Activated CD8-positive, alpha-beta memory T cell treated with anti-CD3 and anti-CD28 coated beads, Interleukin-2, amount 50 U/mL, for 1 hour (primary cell): Measurements from ENCODE around the gene SLC37A1.
A peak's percentile ranks its signal among the peaks of the same experiment; 100 is the strongest.

Experiments used
- DNase-seq: peaks from one replicate; pipeline ENCODE4 v3.0.0-alpha.2; 2020; ENCODE audit errors: extremely low read depth

SLC37A1 gene

GRCh38 chr21:42526379-42526727 lies 12.7 kb downstream of the SLC37A1 start:
- DNase-seq, result no peak

- no peak for DNase-seq
Measured at GRCh38 chr21:42527127-42527488, 13.5 kb downstream of the SLC37A1 start.

GRCh38 chr21:42527489-42528158 lies 14.0 kb downstream of the SLC37A1 start:
- peak; percentile 20 for DNase-seq

GRCh38 chr21:42530167-42530518 lies 16.5 kb downstream of the SLC37A1 start:
- DNase-seq, result no peak

GRCh38 chr21:42531771-42532170 lies 18.1 kb downstream of the SLC37A1 start:
- DNase-seq, result no peak

GRCh38 chr21:42532466-42533181 lies 19.0 kb downstream of the SLC37A1 start:
- DNase-seq, result no peak

GRCh38 chr21:42533306-42533962 lies 19.8 kb downstream of the SLC37A1 start:
- DNase-seq, result no peak

GRCh38 chr21:42533963-42534355 lies 20.3 kb downstream of the SLC37A1 start:
- no peak for DNase-seq

GRCh38 chr21:42534421-42535378 lies 21.0 kb downstream of the SLC37A1 start:
- no peak for DNase-seq

- DNase-seq, result no peak
Measured at GRCh38 chr21:42535602-42536171, 22.0 kb downstream of the SLC37A1 start.

GRCh38 chr21:42536601-42537000 lies 22.9 kb downstream of the SLC37A1 start:
- no peak for DNase-seq

GRCh38 chr21:42537106-42537742 lies 23.6 kb downstream of the SLC37A1 start:
- DNase-seq, result no peak

- no peak for DNase-seq
Measured at GRCh38 chr21:42538479-42539275, 25.0 kb downstream of the SLC37A1 start.

- DNase-seq, result no peak
Measured at GRCh38 chr21:42539342-42539741, 25.7 kb downstream of the SLC37A1 start.

GRCh38 chr21:42539931-42540343 lies 26.3 kb downstream of the SLC37A1 start:
- DNase-seq, result no peak

GRCh38 chr21:42540396-42540795 lies 26.7 kb downstream of the SLC37A1 start:
- DNase-seq, result no peak

- no peak for DNase-seq
Measured at GRCh38 chr21:42541174-42541573, 27.5 kb downstream of the SLC37A1 start.

GRCh38 chr21:42541618-42542017 lies 28.0 kb downstream of the SLC37A1 start:
- DNase-seq, result no peak

GRCh38 chr21:42542196-42542595 lies 28.5 kb downstream of the SLC37A1 start:
- DNase-seq, result no peak

GRCh38 chr21:42542596-42542995 lies 28.9 kb downstream of the SLC37A1 start:
- no peak for DNase-seq
